HEK293T (cell line): ENCODE data around the gene SGTB.

ENCODE experiments used
- BHLHE40 ChIP-seq: fragments of 450-650 bp; IDR thresholded peaks from 2 replicates; pipeline ENCODE4 v1.6.1; 2016; ENCODE audit warnings: mild to moderate bottlenecking, moderate library complexity, borderline replicate concordance
- ELF4 ChIP-seq: fragments of 450-650 bp; IDR thresholded peaks from 2 replicates; pipeline ENCODE4 v1.6.1; 2017; ENCODE audit warnings: antibody characterized with exemption
- FOXA1 ChIP-seq: fragments of 450-650 bp; IDR thresholded peaks from 2 replicates; pipeline ENCODE4 v1.6.1; 2016; ENCODE audit warnings: mild to moderate bottlenecking
- FOXM1 ChIP-seq: fragments of 450-650 bp; IDR thresholded peaks from 2 replicates; pipeline ENCODE4 v1.6.1; 2017; ENCODE audit warnings: mild to moderate bottlenecking, borderline replicate concordance
- TARDBP ChIP-seq: fragments of 450-650 bp; IDR thresholded peaks from 2 replicates; pipeline ENCODE4 v1.6.1; 2016
- ZNF384 ChIP-seq: fragments of 450-650 bp; IDR thresholded peaks from 2 replicates; pipeline ENCODE4 v1.6.1; 2016

- no peak for TF ChIP-seq FOXM1
- no peak for TF ChIP-seq ZNF384
- TF ChIP-seq ELF4: no peak
- TF ChIP-seq TARDBP: no peak
- TF ChIP-seq FOXA1: no peak
- no peak for TF ChIP-seq BHLHE40
These were observed 36.7 kb upstream of the SGTB start for GRCh38 chr5:65758546-65759144.
